Left cardiac atrium (tissue), 4 donors: ENCODE measurements around the gene BATF. TPM values are rescaled to one million over a fixed set of nuclear protein-coding genes. Genes with fewer than 3 reads are reported as not detected.

Source experiments
- ATAC-seq, 2 donors: fragments of 200-7000 bp; cut with Tn5 transposase; one replicate each; pipeline ENCODE4 v1.9.1; 2020; ENCODE audit warnings: mild to moderate bottlenecking in 2 of 2, moderate library complexity in 2 of 2
- DNase-seq: peaks from one replicate; pipeline ENCODE4 v3.0.0-alpha.2; 2020
- intact Hi-C, 2 donors: fragments of 100-400 bp; cut with DNase I; formaldehyde crosslinking; loops; one replicate each; pipeline versions ENCODE4 v1.14.1 to v1.15.1; 2022 to 2023
- total RNA-seq, 2 donors: library from RNA; stranded (reverse); fragmentation: NEBNext Ultra II Directional; extraction: Animal tissue kit (Norgen Biotek cat#: 25700); gene quantifications; one replicate each; pipeline ENCODE4 v1.2.1, GENCODE V29; 2021
- donor health status: DM: no; HTN: yes; CAD: no.
- donor health status: DM: no; HTN: yes; CAD: no; lungs with severe emphysema.
- donor health status: DM: yes; HTN: yes; CAD: no.
- donor health status: Dilated cardiomyopathy.

BATF gene
- total RNA-seq, 2 donors from 2014 or later, result 1.8 to 2.3 TPM

DNA sequence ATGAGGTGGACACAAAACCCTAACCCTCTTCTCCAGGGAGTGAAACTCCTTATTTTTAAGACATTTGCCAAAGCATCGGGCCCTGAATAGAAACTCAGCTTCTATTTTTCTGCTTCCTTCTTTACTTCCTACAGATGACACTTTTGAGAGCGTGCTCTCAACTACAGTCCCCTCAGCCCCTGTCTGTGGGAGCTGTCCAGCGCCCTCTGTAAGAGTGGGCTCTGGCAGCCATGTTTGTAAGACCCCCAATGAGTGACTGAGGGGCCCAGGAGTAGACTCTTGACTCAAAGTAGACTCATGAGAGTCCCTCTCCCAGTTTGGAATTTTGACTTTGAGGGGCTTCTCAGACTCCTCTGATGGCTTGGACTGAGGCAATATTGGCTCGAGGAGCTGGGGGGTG lies 25.5 kb upstream of the BATF start:
- ATAC-seq, result no peak
- intact Hi-C loops, result loop anchor here in 1 of 2 donors (10.0 kb wide), 1 partner anchor 362 kb away; no protein-coding TSS in a partner anchor
- DNase-seq, result no peak

- intact Hi-C loops, result loop anchor here in 1 of 2 donors (10.0 kb wide), 1 partner anchor 362 kb away; no protein-coding TSS in a partner anchor
- ATAC-seq (no peak), DNase-seq (no peak)
Observed at GRCh38 chr14:75497191-75497590, 25.1 kb upstream of the BATF start.

- intact Hi-C loops, result loop anchor here in 1 of 2 donors (10.0 kb wide), 1 partner anchor 363 kb away; no protein-coding TSS in a partner anchor
- ATAC-seq, result no peak
Observed at GRCh38 chr14:75497701-75498100, 24.6 kb upstream of the BATF start.

GRCh38 chr14:75499084-75499875 lies 23.0 kb upstream of the BATF start:
- intact Hi-C loops, result loop anchor here in 1 of 2 donors (10.0 kb wide), 1 partner anchor 364 kb away; no protein-coding TSS in a partner anchor
- no peak for ATAC-seq
- DNase-seq, result no peak

More at GRCh38 chr14:75497701-75498100, 24.6 kb upstream of the BATF start:
- DNase-seq, result no peak

GRCh38 chr14:75501080-75501479 lies 21.2 kb upstream of the BATF start:
- intact Hi-C loops, result no loop called here
- ATAC-seq (no peak), DNase-seq (no peak)

- no peak for ATAC-seq
- intact Hi-C loops, result no loop called here
Observed at GRCh38 chr14:75504411-75504810, 17.9 kb upstream of the BATF start.

GRCh38 chr14:75506930-75507329 lies 15.3 kb upstream of the BATF start:
- intact Hi-C loops, result no loop called here
- no peak for ATAC-seq
- no peak for DNase-seq

More at GRCh38 chr14:75504411-75504810, 17.9 kb upstream of the BATF start:
- DNase-seq, result no peak

GRCh38 chr14:75510547-75510946 lies 11.7 kb upstream of the BATF start:
- intact Hi-C loops, result no loop called here
- no peak for DNase-seq
- ATAC-seq, result no peak

DNA sequence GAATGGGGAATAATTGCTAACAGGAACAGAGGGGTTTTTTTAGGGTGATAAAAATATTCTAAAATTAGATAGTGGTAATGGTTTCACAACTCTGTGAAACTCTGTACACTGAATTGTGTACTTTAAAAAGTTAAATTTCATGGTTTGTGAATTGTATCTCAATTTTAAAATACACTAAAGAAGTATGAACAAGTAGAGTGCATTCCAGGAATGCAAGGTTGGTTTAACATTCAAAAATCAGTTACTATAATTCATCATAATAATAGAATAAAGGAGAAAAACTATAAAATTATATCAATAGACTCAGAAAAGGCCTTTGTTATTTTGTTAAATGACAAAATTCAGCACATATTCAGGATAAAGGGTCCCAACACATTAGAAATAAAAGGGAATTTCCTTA lies 11.1 kb upstream of the BATF start:
- ATAC-seq (no peak), DNase-seq (no peak)
- intact Hi-C loops, result no loop called here

GRCh38 chr14:75513911-75514672 lies 8.2 kb upstream of the BATF start:
- ATAC-seq, result no peak
- no peak for DNase-seq
- intact Hi-C loops, result no loop called here

DNA sequence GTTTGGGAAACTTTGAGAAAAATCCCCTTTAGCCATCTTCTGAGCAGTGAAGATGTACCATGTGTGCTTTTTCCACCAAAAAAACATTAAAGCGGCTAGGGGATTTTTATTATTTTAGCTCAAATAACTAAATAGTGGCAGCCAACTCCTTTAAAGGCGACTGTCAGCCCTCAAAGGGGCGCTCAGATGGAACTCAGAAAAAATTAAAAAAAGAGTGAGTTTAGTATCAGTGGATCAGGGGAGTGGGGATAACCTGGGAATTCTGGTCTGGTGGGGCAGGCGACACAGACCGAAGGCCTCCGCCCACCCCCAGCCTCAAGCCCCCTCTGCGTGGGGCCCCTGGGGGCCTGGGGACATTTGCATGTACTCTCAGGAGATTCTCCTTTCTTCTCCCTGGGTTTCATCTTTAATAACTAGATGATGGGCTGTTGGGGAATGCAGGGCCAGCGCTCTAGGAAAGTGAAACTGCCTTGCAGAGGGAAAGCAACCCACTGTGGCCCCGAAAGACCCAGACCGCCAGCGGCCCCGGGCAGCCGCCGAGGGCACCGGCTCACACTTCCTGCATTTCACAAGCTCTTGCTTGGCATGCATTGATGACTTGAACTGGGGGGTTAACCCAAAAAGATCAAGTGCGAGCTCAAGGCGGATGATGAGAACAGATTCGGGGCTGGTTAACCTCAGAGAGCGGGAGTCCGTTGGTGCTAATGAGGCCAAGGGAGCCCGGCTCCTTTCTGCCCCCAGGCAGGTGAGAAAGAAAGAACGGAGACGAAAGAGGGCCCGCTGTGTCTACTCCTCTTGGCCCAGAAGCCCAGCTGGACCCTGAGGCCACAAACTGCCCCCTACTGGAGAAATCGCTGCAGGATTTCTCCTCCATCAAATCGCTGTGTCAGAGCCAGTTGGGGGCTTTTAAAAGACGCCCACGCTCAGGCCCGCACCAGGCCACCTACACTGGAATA lies 7.3 kb upstream of the BATF start:
- ATAC-seq, result peak; percentile 47 to 65
- DNase-seq, result peak; percentile 43
- intact Hi-C loops, result no loop called here

DNA sequence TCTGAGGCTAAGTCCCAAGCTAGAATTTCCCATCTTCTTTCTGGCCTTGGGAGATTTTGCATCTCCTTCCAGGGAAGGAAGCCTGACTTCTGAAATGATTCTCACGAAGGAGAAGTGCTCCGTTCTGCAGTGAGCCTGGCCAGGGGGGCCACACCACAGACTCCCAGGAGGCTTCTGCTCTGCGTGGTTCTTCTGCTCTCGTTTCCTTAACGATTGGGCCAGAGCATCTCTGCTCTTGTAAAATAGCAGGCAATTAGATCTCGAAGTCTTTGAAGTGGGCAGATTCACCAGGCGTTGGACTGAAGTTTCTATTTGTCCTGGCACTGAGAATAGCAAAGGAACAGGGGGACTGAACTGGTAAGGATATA lies 6.7 kb upstream of the BATF start:
- DNase-seq, result no peak
- intact Hi-C loops, result no loop called here
- peak in 1 of 2 donors; percentile 54 for ATAC-seq

- intact Hi-C loops, result no loop called here
- no peak for ATAC-seq
- DNase-seq, result no peak
Observed at GRCh38 chr14:75518625-75519024, 3.6 kb upstream of the BATF start.

DNA sequence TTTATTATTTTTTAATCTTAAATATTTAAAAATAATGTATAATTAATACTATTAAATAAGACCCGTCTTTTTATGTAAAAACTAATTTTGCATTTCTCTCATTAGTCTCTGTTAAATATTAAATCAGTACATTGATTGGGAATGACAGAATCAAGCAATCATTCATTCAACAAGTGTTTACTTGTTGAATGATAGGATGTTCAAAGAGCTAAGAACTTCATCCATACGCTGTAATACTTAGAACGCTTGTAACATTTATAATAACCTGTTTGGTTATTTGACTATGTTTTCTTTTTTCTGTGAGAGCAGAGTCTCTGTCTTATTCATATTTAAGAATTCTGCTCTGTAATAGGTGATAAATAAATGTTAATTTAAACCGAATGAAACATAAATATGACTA lies 2.9 kb upstream of the BATF start:
- no peak for DNase-seq
- ATAC-seq, result no peak
- intact Hi-C loops, result no loop called here

GRCh38 chr14:75519826-75520728 lies 2.2 kb upstream of the BATF start:
- ATAC-seq (no peak), DNase-seq (no peak)
- intact Hi-C loops, result no loop called here

GRCh38 chr14:75520852-75521251 lies 1.4 kb upstream of the BATF start:
- intact Hi-C loops, result no loop called here

GRCh38 chr14:75521415-75522199 lies 662 bp upstream of the BATF start:
- DNase-seq (no peak), ATAC-seq (no peak)
- intact Hi-C loops, result no loop called here

More at GRCh38 chr14:75520852-75521251, 1.4 kb upstream of the BATF start:
- DNase-seq, result no peak
- no peak for ATAC-seq

- intact Hi-C loops, result no loop called here
- no peak for ATAC-seq
- DNase-seq, result no peak
Observed at GRCh38 chr14:75522983-75523318, 682 bp downstream of the BATF start.
